D721Med (cell line): Measurements from ENCODE around the gene VEGFA.

ENCODE experiments used
- DNase-seq: peaks from one replicate; pipeline ENCODE4 v3.0.0; 2011; ENCODE audit warnings: low spot score; ENCODE audit not compliant: insufficient read length
- FAIRE-seq: peaks from 2 replicates; lab custom pipeline; 2011; peaks lifted over from hg19 to GRCh38; lab: Jason Lieb, UNC
- TF ChIP-seq, protein P1 (sequence below): IDR thresholded peaks from 2 replicates; pipeline ENCODE4 v1.5.1; 2012; ENCODE audit warnings: mild to moderate bottlenecking, control low read depth; ENCODE audit not compliant: insufficient read depth; ENCODE audit errors: missing control alignments

Gene VEGFA

GRCh38 chr6:43748765-43749164 lies 21.2 kb upstream of the VEGFA start:
- FAIRE-seq (no peak), DNase-seq (no peak)
- TF ChIP-seq, protein P1, sequence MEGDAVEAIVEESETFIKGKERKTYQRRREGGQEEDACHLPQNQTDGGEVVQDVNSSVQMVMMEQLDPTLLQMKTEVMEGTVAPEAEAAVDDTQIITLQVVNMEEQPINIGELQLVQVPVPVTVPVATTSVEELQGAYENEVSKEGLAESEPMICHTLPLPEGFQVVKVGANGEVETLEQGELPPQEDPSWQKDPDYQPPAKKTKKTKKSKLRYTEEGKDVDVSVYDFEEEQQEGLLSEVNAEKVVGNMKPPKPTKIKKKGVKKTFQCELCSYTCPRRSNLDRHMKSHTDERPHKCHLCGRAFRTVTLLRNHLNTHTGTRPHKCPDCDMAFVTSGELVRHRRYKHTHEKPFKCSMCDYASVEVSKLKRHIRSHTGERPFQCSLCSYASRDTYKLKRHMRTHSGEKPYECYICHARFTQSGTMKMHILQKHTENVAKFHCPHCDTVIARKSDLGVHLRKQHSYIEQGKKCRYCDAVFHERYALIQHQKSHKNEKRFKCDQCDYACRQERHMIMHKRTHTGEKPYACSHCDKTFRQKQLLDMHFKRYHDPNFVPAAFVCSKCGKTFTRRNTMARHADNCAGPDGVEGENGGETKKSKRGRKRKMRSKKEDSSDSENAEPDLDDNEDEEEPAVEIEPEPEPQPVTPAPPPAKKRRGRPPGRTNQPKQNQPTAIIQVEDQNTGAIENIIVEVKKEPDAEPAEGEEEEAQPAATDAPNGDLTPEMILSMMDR: no peak

- FAIRE-seq (no peak), DNase-seq (no peak)
- TF ChIP-seq, protein P1: no peak
Measured at GRCh38 chr6:43749461-43749860, 20.6 kb upstream of the VEGFA start.

- TF ChIP-seq, protein P1: no peak
- FAIRE-seq: no peak
- no peak for DNase-seq
Measured at GRCh38 chr6:43750622-43751021, 19.4 kb upstream of the VEGFA start.

- DNase-seq (no peak), FAIRE-seq (no peak)
- TF ChIP-seq, protein P1: no peak
Measured at GRCh38 chr6:43753570-43754183, 16.3 kb upstream of the VEGFA start.

GRCh38 chr6:43757966-43758616 lies 11.9 kb upstream of the VEGFA start:
- no peak for DNase-seq
- FAIRE-seq: no peak
- TF ChIP-seq, protein P1: no peak

GRCh38 chr6:43758617-43759050 lies 11.4 kb upstream of the VEGFA start:
- TF ChIP-seq, protein P1: peak; percentile 69
- DNase-seq (peak; percentile 87), FAIRE-seq (no peak)
